Fibroblast of skin of scalp (primary cell): ENCODE results near the gene SFXN4.
A peak's percentile ranks its signal among the peaks of the same experiment; 100 is the strongest.
"Not testable (repeated sequence)": the region's sequence is repeated elsewhere in the genome, so short reads cannot be mapped to it uniquely, and the experiment has no call there.

ENCODE experiments used
- DNase-seq: peaks from one replicate; pipeline ENCODE4 v3.0.0-alpha.2; 2013

The SFXN4 gene

DNA sequence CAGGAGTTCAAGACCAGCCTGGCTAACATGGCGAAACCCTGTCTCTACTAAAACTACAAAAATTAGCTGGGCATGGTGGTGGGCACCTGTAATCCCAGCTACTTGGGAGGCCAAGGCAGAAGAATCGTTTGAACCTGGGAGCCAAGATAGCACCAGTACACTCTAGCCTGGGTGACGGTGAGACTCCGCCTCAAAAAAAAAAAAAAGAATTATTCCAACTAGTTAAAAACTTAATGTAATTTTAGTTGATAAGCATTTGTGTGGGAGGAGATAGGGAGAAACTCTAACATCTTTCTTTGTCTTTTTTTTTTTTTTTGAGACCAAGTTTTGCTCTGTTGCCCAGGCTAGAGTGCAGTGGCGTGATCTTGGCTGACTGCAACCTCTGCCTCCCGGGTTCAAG, 58.4 kb downstream of the SFXN4 start:
- DNase-seq: not testable (repeated sequence)

DNA sequence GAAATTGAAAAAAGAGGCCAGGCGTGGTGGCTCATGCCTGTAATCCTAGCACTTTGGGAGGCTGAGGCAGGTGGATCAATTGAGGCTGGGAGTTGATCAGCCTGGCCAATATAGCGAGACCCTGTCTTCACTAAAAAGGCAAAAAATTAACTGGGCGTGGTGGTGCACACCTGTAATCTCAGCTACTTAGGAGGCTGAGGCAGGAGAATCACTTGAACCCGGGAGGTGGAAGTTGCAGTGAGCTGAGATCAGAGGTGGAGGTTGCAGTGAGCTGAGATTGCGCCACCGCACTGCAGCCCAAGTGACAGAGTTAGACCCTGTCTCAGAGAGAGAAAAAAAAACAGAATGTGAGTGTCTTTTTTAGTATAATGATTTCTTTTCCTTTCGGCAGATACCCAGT, 59.6 kb downstream of the SFXN4 start:
- not testable (repeated sequence) for DNase-seq

GRCh38 chr10:119105155-119105554, 60.4 kb downstream of the SFXN4 start:
- DNase-seq: no peak

- no peak for DNase-seq
Observed at GRCh38 chr10:119104654-119105015, 60.9 kb downstream of the SFXN4 start.

- peak; percentile 86 for DNase-seq
Observed at GRCh38 chr10:119103903-119104653, 61.4 kb downstream of the SFXN4 start, which contains the start of gene DENND10. DENND10 (plus strand) TSS chr10:119104113; CDS start chr10:119104143, 30 bp downstream.

- DNase-seq: no peak
Observed at GRCh38 chr10:119103241-119103902, 62.1 kb downstream of the SFXN4 start.

DNA sequence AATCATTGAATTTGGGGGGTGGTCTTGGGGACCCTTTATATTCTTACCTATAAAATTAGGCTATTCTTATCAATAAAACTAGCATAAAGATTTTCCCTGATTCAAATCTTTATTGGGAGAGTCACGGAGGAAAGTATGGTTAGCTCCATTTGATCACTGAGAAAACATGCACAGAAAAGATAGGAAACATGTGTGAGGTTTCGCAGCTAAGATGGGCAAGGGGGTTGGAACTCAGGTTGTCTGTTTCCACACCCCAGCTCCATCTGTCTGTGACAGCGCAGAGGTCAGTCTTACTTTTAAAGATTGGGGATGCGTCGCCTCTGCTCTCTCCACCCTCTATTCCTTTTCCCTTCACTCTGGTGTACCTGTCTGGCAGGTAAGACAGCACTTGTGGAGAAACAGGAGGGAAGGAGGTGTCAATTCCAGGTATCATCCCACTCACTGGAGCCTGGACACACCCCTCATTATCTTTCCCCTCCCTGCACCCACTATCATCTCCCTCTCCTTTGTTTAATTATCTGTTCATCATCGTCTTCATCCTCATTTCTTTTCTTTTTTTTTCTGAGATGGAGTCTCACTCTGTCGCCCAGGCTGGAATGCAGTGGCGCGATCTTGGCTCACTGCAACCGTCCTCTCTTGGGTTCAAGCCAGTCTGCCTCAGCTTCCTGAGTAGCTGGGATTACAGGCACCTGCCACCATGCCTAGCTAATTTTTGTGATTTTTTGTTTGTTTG, 64.0 kb downstream of the SFXN4 start:
- DNase-seq: no peak

DNA sequence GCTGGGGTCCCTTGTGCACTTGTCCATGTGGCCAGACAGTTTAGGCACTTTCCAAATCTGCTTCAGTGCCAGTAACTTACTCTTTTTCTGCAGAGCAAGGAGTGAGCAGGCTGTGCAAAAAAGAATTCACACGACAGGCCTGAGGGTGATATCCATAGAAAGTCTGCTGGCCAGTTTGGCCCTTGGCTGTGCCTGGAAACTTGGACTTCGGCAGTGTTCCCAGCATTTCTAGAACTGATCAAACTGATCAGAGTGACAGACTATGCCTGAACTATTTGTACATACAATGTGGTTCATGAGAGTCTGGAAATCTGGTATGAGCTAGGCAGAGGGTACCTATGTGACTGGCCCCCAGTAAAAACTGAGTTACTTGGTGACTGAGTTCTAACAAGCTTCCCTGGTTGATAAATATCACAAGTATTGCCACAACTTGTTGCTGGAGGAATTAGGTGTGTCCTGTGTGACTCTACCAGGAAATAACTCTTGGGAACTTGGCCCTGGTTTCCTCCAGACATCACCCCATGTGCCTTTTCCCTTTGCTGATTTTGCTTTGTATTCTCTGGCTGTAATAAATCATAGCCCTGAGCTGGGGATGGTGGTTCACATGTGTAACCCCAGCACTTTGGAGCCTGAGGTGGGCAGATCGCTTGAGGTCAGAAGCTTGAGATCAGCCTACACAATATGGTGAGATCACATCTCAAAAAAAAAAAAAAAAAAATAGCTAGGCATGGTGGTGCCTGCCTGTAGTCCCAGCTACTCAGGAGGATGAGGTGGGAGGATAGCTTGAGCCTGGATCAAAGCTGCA, 64.9 kb downstream of the SFXN4 start:
- DNase-seq: no peak

GRCh38 chr10:119098576-119098975, 66.9 kb downstream of the SFXN4 start:
- DNase-seq: no peak

GRCh38 chr10:119096641-119097415, 68.7 kb downstream of the SFXN4 start:
- DNase-seq: not testable (repeated sequence)

GRCh38 chr10:119095640-119096039, 69.9 kb downstream of the SFXN4 start:
- DNase-seq: no peak

DNA sequence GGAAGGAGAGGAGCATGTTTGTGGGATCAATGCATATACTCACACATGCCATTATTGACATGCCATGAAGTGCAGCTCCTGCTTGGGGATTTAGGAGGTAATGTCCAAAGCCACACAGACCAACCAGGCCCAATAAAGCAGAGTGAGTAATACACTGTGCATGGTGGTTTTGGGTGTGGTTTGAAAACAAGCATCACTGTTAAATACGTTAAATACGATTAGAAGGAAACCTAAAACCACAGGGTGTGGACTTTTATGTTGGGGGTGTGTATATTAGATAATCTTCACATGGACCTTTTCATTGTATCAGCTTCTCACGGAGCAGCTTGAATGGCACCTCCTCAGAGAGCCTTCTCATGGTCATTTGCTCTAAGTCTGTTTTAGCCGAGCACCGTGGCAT, 74.5 kb downstream of the SFXN4 start:
- peak; percentile 74 for DNase-seq
